ENCODE results near the gene MTMR3. TPM values are rescaled to one million over a fixed set of nuclear protein-coding genes. Genes with fewer than 3 reads are reported as not detected.

The MTMR3 gene
- total and polyA plus RNA-seq, 2 of the 8 experiments (the other 6 are each of a cell fraction or from before 2014, with no cell fraction given): 16.9 to 18.5 TPM

GRCh38 chr22:29983296-29983917 is 100.4 kb downstream of the MTMR3 start:
- Histone ChIP-seq H2BK15ac (ENCODE audit: low read length) (no peak overlapping the region), H3K36me3 (ENCODE audit: control insufficient read depth in 2 of 4, insufficient read depth in 4 of 4, low read length in 3 of 4) (peaks cover 0 to 3% (median 0%) of the 10 kb centered on the region in 4 experiments; a peak in 2 of 8 replicates), H3K18ac (ENCODE audit: extremely low read depth, low read length) (no peak overlapping the region), H3K4me1 (replicated peaks in 1 of 4; ENCODE audit: control insufficient read depth in 3 of 4, insufficient read depth in 4 of 4, low read length in 3 of 4) (peaks cover 0 to 4% (median 0%) of the 10 kb centered on the region in 4 experiments; a peak in 1 of 7 replicates), H3K23me2 (ENCODE audit: low read depth, low read length) (no peaks in the 10 kb centered on the region), H3K4me3 (ENCODE audit: extremely low read depth in 1 of 4, insufficient read depth in 2 of 4, low read depth in 3 of 4, low read length in 4 of 4) (no peak overlapping the region), H2BK5ac (ENCODE audit: low read depth, low read length) (no peak overlapping the region), H3K4ac (replicated peaks; ENCODE audit: insufficient read length, low read depth, low read length) (no peak overlapping the region), H3K23ac (ENCODE audit: insufficient read length) (no peak overlapping the region), H3K27me3 (replicated peaks in 1 of 4; ENCODE audit: control insufficient read depth in 3 of 4, extremely low read depth in 1 of 4, insufficient read depth in 3 of 4, low read length in 3 of 4) (no peaks in the 10 kb centered on the region), H3K9ac (replicated peaks in 1 of 4; ENCODE audit: extremely low read depth in 1 of 4, low read depth in 3 of 4, low read length in 3 of 4) (no peak overlapping the region), H3K4me2 (ENCODE audit: insufficient read depth in 1 of 2, low read depth in 2 of 2, low read length in 2 of 2) (no peak overlapping the region), H3K56ac (replicated peaks; ENCODE audit: insufficient read length, low read depth, low read length) (no peak overlapping the region), H3K9me3 (ENCODE audit: insufficient read depth in 2 of 2, low read depth in 1 of 2, low read length in 1 of 2) (no peaks in the 10 kb centered on the region), H4K20me1 (replicated peaks in 1 of 2; ENCODE audit: control insufficient read depth in 1 of 2, insufficient read depth in 2 of 2, low read length in 2 of 2) (no peaks in the 10 kb centered on the region), H2AK5ac (ENCODE audit: low read depth, low read length) (no peak overlapping the region), H4K8ac (ENCODE audit: extremely low read depth, insufficient read depth, low read length) (no peak overlapping the region; the same call in 1 of the 2 replicates), H2BK120ac (replicated peaks; ENCODE audit: low read depth, low read length) (no peak overlapping the region), H3K14ac (ENCODE audit: insufficient read length) (no peak overlapping the region), H2AFZ (ENCODE audit: low read length) (no peak overlapping the region), H3K27ac (ENCODE audit: low read depth, low read length) (no peak overlapping the region), H3K79me2 (ENCODE audit: control insufficient read depth in 1 of 2, insufficient read depth in 2 of 2, low read length in 2 of 2) (no peaks in the 10 kb centered on the region; a peak in 1 of 4 replicates), H4K91ac (replicated peaks; ENCODE audit: insufficient read length, low read length) (no peak overlapping the region), H2BK20ac (ENCODE audit: low read length) (no peak overlapping the region), H4K5ac (ENCODE audit: insufficient read length, low read depth, low read length) (no peak overlapping the region), H2BK12ac (ENCODE audit: low read depth, low read length) (no peak overlapping the region), H3K79me1 (ENCODE audit: low read depth, low read length) (no peaks in the 10 kb centered on the region)
- 89% methylated on average over 10 of the region's 10 CpGs; no CpG with 5 or more reads in 1 of the 2 experiments for WGBS, 2 experiments (ENCODE audit: extremely low coverage in 1 of 2, insufficient coverage in 1 of 2, insufficient read length in 1 of 2, insufficient replicate concordance in 2 of 2, low coverage in 1 of 2, low lambda C conversion rate in 2 of 2, missing lambda C conversion rate in 1 of 2)
- TF ChIP-seq HDAC2 (IDR thresholded peaks at IDR 0.05; ENCODE audit: borderline replicate concordance in 1 of 2, low read depth in 2 of 2, low read length in 2 of 2): no peak
- ChIA-PET POLR2A (ENCODE audit: partially characterized antibody) (no interaction called here), CTCF (ENCODE audit: partially characterized antibody) (no interaction called here)
- FAIRE-seq: no peak
- DNase-seq (ENCODE audit: low read depth in 1 of 2, low spot score in 2 of 2): no peak
